Measurements from ENCODE around the gene CLEC20A. TPM values are rescaled to one million over a fixed set of nuclear protein-coding genes. Genes with fewer than 3 reads are reported as not detected.

CLEC20A gene
- total RNA-seq, 2 donors from 2014 or later, result not detected

GRCh38 chr1:178489399-178489798 lies 7.4 kb downstream of the CLEC20A start:
- intact Hi-C loops (cut with DNase I), result no loop called here

GRCh38 chr1:178488393-178488792 lies 8.4 kb downstream of the CLEC20A start:
- no peak for DNase-seq (ENCODE audit: low spot score)
- intact Hi-C loops (cut with DNase I), result no loop called here

More at GRCh38 chr1:178489399-178489798, 7.4 kb downstream of the CLEC20A start:
- DNase-seq (ENCODE audit: low spot score), result no peak

GRCh38 chr1:178487070-178487615 lies 9.6 kb downstream of the CLEC20A start:
- intact Hi-C loops (cut with DNase I), result no loop called here
- no peak for DNase-seq (ENCODE audit: low spot score)

GRCh38 chr1:178486100-178487069 lies 10.4 kb downstream of the CLEC20A start:
- intact Hi-C loops (cut with DNase I), result no loop called here

GRCh38 chr1:178485541-178485981 lies 11.2 kb downstream of the CLEC20A start:
- DNase-seq (ENCODE audit: low spot score), result no peak
- intact Hi-C loops (cut with DNase I), result no loop called here

More at GRCh38 chr1:178486100-178487069, 10.4 kb downstream of the CLEC20A start:
- DNase-seq (ENCODE audit: low spot score), result peak; percentile 82

- intact Hi-C loops (cut with DNase I), result no loop called here
- DNase-seq (ENCODE audit: low spot score), result no peak
Observed at GRCh38 chr1:178484698-178485225, 12.0 kb downstream of the CLEC20A start.

GRCh38 chr1:178483251-178483957 lies 13.4 kb downstream of the CLEC20A start:
- intact Hi-C loops (cut with DNase I), result no loop called here
- peak; percentile 70 for DNase-seq (ENCODE audit: low spot score)

GRCh38 chr1:178477841-178478240 lies 18.9 kb downstream of the CLEC20A start:
- intact Hi-C loops (cut with DNase I), result loop anchor here in 1 of 2 donors (5.0 kb wide), 1 partner anchor 269 kb away; no protein-coding TSS in a partner anchor

GRCh38 chr1:178477373-178477772 lies 19.4 kb downstream of the CLEC20A start:
- intact Hi-C loops (cut with DNase I), result loop anchor here in 1 of 2 donors (5.0 kb wide), 1 partner anchor 270 kb away; no protein-coding TSS in a partner anchor

More at GRCh38 chr1:178477841-178478240, 18.9 kb downstream of the CLEC20A start:
- DNase-seq (ENCODE audit: low spot score), result no peak

GRCh38 chr1:178472531-178472930 lies 24.2 kb downstream of the CLEC20A start:
- DNase-seq (ENCODE audit: low spot score), result no peak
- intact Hi-C loops (cut with DNase I), result no loop called here

More at GRCh38 chr1:178477373-178477772, 19.4 kb downstream of the CLEC20A start:
- DNase-seq (ENCODE audit: low spot score), result no peak

- no peak for DNase-seq (ENCODE audit: low spot score)
- intact Hi-C loops (cut with DNase I), result no loop called here
Observed at GRCh38 chr1:178470411-178470960, 26.3 kb downstream of the CLEC20A start.

- intact Hi-C loops (cut with DNase I), result no loop called here
- no peak for DNase-seq (ENCODE audit: low spot score)
Observed at GRCh38 chr1:178467837-178468236, 28.9 kb downstream of the CLEC20A start.

- DNase-seq (ENCODE audit: low spot score), result no peak
- intact Hi-C loops (cut with DNase I), result no loop called here
Observed at GRCh38 chr1:178465011-178465410, 31.8 kb downstream of the CLEC20A start.

GRCh38 chr1:178464566-178464965 lies 32.2 kb downstream of the CLEC20A start:
- intact Hi-C loops (cut with DNase I), result no loop called here

GRCh38 chr1:178464141-178464540 lies 32.6 kb downstream of the CLEC20A start:
- intact Hi-C loops (cut with DNase I), result no loop called here

More at GRCh38 chr1:178464566-178464965, 32.2 kb downstream of the CLEC20A start:
- DNase-seq (ENCODE audit: low spot score), result no peak

GRCh38 chr1:178461701-178462100 lies 35.1 kb downstream of the CLEC20A start:
- intact Hi-C loops (cut with DNase I), result no loop called here
- no peak for DNase-seq (ENCODE audit: low spot score)

More at GRCh38 chr1:178464141-178464540, 32.6 kb downstream of the CLEC20A start:
- DNase-seq (ENCODE audit: low spot score), result no peak

- no peak for DNase-seq (ENCODE audit: low spot score)
- intact Hi-C loops (cut with DNase I), result no loop called here
Observed at GRCh38 chr1:178461104-178461503, 35.7 kb downstream of the CLEC20A start.

GRCh38 chr1:178458203-178458602 lies 38.6 kb downstream of the CLEC20A start:
- no peak for DNase-seq (ENCODE audit: low spot score)
- intact Hi-C loops (cut with DNase I), result no loop called here

GRCh38 chr1:178457651-178458050 lies 39.1 kb downstream of the CLEC20A start:
- intact Hi-C loops (cut with DNase I), result no loop called here
- DNase-seq (ENCODE audit: low spot score), result no peak
